Breast epithelium (tissue), 3 donors: ENCODE results near the gene IKBKE.

Source experiments
- POLR2A ChIP-seq: fragments of 450-650 bp; IDR thresholded peaks from one replicate; pipeline ENCODE4 v1.6.1; 2016; ENCODE audit warnings: antibody characterized with exemption, mild to moderate bottlenecking, moderate library complexity
- TF ChIP-seq, protein P1 (sequence below), 3 donors: fragments of 450-650 bp; IDR thresholded peaks; one replicate each; pipeline ENCODE4 v1.5.1; 2016 to 2017; ENCODE audit warnings: antibody characterized with exemption in 3 of 3, mild to moderate bottlenecking in 3 of 3, moderate library complexity in 3 of 3

DNA sequence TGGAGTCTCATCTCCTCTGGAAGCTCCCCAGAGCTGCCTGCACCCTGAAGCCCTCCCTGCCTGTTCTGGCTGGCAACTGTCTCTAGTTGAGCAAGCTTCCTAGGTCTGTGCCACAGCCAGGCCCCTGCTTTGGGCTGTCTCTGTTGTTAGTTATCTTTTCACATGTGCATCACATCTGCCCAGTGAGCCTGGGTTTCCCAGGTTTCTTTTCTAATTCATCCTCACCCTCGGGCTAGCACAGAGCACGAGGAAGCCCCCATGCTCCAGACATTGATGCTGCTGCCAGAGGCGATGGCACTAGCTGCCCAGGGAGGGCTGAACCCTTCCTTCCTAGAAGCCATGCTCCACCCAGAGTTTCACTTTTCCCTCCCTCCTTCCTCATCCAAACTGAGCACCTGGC lies 64.3 kb downstream of the IKBKE start:
- no peak for TF ChIP-seq POLR2A
- TF ChIP-seq, protein P1, sequence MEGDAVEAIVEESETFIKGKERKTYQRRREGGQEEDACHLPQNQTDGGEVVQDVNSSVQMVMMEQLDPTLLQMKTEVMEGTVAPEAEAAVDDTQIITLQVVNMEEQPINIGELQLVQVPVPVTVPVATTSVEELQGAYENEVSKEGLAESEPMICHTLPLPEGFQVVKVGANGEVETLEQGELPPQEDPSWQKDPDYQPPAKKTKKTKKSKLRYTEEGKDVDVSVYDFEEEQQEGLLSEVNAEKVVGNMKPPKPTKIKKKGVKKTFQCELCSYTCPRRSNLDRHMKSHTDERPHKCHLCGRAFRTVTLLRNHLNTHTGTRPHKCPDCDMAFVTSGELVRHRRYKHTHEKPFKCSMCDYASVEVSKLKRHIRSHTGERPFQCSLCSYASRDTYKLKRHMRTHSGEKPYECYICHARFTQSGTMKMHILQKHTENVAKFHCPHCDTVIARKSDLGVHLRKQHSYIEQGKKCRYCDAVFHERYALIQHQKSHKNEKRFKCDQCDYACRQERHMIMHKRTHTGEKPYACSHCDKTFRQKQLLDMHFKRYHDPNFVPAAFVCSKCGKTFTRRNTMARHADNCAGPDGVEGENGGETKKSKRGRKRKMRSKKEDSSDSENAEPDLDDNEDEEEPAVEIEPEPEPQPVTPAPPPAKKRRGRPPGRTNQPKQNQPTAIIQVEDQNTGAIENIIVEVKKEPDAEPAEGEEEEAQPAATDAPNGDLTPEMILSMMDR (IDR thresholded peaks at IDR 0.05), result no peak
